ENCODE measurements around the gene MRPL58. TPM values are rescaled to one million over a fixed set of nuclear protein-coding genes. Genes with fewer than 3 reads are reported as not detected.

The MRPL58 gene
- total and polyA plus RNA-seq, 3 donors from 2014 or later: 20.9 to 38.1 (median 24.3) TPM

DNA sequence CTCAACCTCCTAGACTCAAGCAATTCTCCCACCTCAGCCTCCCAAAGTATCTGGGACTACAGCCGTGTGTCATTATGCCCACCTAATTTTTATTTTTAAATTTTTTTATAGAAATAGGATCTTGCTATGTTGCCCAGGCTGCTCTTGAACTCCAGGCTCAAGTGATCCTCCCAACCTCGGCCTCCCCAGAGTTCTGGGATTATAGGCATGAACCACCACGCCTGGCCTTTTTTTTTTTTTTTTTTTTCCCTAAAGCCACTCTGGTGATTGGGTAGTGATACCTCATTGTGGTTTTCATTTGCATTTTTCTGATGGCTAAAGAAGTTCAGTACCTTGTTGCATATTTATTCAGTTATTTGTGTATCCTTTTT, 26.3 kb upstream of the MRPL58 start:
- intact Hi-C loops (cut with DNase I; ENCODE audit: low total_unique reads): no loop called here
- TF ChIP-seq, protein P1, sequence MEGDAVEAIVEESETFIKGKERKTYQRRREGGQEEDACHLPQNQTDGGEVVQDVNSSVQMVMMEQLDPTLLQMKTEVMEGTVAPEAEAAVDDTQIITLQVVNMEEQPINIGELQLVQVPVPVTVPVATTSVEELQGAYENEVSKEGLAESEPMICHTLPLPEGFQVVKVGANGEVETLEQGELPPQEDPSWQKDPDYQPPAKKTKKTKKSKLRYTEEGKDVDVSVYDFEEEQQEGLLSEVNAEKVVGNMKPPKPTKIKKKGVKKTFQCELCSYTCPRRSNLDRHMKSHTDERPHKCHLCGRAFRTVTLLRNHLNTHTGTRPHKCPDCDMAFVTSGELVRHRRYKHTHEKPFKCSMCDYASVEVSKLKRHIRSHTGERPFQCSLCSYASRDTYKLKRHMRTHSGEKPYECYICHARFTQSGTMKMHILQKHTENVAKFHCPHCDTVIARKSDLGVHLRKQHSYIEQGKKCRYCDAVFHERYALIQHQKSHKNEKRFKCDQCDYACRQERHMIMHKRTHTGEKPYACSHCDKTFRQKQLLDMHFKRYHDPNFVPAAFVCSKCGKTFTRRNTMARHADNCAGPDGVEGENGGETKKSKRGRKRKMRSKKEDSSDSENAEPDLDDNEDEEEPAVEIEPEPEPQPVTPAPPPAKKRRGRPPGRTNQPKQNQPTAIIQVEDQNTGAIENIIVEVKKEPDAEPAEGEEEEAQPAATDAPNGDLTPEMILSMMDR (IDR thresholded peaks at IDR 0.05): no peak
- TF ChIP-seq POLR2A (IDR thresholded peaks at IDR 0.05): no peak
- H3K27ac ChIP-seq: no peak overlapping the region
- no peaks in the 10 kb centered on the region for H3K36me3 ChIP-seq (ENCODE audit: low read depth, missing control alignments)
- peaks cover 19% of the 10 kb centered on the region for H3K4me1 ChIP-seq
- WGBS, 2 donors: 83 to 91% methylated on average over 3 of the region's 3 CpGs
- H3K4me3 ChIP-seq: no peak overlapping the region
- H3K27me3 ChIP-seq: no peaks in the 10 kb centered on the region
- H3K9me3 ChIP-seq: no peaks in the 10 kb centered on the region
- DNase-seq: no peak

DNA sequence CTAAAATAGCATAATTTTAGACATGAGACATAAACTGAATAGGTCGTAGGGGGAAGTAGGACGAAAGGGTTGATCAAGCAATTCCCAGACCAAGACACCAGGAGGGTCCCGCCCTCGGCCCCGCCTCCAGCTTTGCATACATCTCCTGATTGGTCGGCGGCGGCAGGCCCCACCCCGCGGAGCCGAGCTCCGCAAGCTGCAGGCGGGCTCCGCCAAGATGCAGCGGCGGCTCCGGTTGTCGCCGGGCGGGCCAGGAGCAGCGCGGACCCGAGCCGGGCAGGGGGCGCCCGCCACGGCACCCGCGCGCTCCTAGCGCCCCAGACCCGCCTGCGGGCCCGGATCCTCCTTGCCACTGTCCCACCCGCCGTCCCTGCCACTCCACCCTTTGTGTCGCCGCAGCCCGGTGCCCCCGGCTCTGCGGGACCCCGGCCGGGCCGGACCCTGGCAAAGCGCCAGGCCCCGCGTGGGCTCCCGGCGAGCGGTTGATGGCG, 25.0 kb upstream of the MRPL58 start, which contains the start of gene CDR2L:
Gene CDR2L, plus strand, starts transcription at position 215 of the 491 bp plus-strand sequence. CDS start 412 bp downstream, outside the sequence.
- Histone ChIP-seq H3K27me3 (no peaks in the 10 kb centered on the region), H3K27ac (peak within 1 kb of the TSS; percentile 76 to 94), H3K36me3 (ENCODE audit: low read depth, missing control alignments) (no peaks in the 10 kb centered on the region), H3K4me3 (peak within 1 kb of the TSS; percentile 75 to 84), H3K9me3 (no peaks in the 10 kb centered on the region), H3K4me1 (peaks cover 19% of the 10 kb centered on the region)
- peak; percentile 99 for DNase-seq
- WGBS, 2 donors: 0 to 2% methylated on average over 2 to 37 of the region's 51 CpGs
- TF ChIP-seq POLR2A (IDR thresholded peaks at IDR 0.05): peak; percentile 54
- TF ChIP-seq, protein P1 (IDR thresholded peaks at IDR 0.05): peak in 1 of 3 experiments; percentile 8
- intact Hi-C loops (cut with DNase I; ENCODE audit: low total_unique reads): no loop called here

DNA sequence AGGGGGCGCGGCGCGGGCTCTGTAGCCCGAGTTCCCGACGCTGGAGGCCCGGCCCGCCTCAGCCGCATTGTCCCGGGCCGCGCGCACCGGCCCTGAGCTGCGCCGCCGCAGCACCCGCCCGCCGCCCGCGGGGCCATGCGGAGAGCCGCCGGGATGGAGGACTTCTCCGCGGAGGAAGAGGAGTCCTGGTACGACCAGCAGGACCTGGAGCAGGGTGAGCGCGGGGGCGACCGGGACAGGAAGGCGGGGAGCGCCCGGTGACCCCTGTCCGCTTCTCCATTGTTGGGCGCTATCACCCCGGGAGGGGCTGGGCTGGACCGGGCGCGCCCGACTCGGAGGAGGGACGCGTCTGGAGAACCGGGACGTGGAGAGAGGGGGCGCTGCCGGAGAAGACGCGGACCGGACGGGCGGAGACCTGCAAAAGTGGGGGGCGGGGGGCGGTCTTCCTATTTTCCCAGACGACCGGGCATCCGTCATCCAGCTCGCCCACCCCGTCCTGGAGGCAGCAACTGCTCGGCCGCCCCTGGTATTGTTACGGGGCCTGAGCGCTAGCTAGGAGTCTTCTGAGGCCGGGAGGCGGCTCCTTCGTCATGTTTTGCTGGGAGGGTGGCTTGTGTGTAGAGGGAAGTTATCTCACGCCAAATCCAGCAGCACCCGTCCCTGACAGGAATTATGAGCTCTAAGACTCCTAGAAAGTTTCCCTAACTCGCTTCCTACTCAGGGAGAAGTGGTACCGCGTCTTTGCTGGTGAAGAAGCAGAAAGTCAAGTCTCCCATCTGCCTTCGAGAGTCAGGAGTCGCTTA, 24.4 kb upstream of the MRPL58 start:
- TF ChIP-seq POLR2A (IDR thresholded peaks at IDR 0.05): no peak
- TF ChIP-seq, protein P1 (IDR thresholded peaks at IDR 0.05): peak in 1 of 3 experiments; percentile 31
- Histone ChIP-seq H3K4me1 (peaks cover 19% of the 10 kb centered on the region), H3K4me3 (peak overlapping the region; percentile 75 to 84), H3K27ac (peak overlapping the region; percentile 76 to 94), H3K9me3 (no peaks in the 10 kb centered on the region), H3K27me3 (no peaks in the 10 kb centered on the region), H3K36me3 (ENCODE audit: low read depth, missing control alignments) (no peaks in the 10 kb centered on the region)
- WGBS, 2 donors: 0 to 5% methylated on average over 6 to 66 of the region's 76 CpGs
- intact Hi-C loops (cut with DNase I; ENCODE audit: low total_unique reads): no loop called here
- DNase-seq: peak; percentile 85

DNA sequence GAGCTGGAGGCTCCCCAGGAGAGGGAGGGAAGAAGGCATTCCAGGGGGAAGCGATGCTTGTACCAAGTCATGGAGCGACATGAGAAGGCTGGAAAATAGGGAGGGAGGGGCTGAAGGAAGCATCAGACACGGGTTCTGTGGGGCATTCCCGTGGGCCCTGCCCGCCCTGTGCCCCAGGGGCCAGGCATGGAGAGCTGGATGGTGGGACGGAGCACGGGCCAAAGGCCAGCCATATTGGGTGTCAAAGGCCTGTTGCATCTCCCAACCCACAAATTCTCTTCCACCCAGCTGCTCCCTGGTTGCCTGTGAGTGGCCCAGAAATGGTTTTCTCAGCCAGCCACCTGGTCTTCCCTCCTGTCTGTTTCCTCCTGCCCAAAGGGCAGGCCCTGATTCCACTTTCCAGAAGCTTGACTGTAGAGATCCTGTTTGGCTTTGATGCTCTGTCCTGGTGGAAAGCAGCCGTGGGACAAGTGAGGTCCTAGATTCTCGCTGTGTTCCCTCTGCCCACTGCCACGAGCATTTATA, 21.8 kb upstream of the MRPL58 start:
- intact Hi-C loops (cut with DNase I; ENCODE audit: low total_unique reads): no loop called here
- no peak for TF ChIP-seq POLR2A (IDR thresholded peaks at IDR 0.05)
- TF ChIP-seq, protein P1 (IDR thresholded peaks at IDR 0.05): no peak
- H3K9me3 ChIP-seq: no peaks in the 10 kb centered on the region
- DNase-seq: no peak
- no peak overlapping the region for H3K27ac ChIP-seq
- no peaks in the 10 kb centered on the region for H3K36me3 ChIP-seq (ENCODE audit: low read depth, missing control alignments)
- H3K4me3 ChIP-seq: no peak overlapping the region
- 90 to 92% methylated on average over 10 of the region's 10 CpGs for WGBS, 2 donors
- peaks cover 27% of the 10 kb centered on the region for H3K4me1 ChIP-seq
- H3K27me3 ChIP-seq: no peaks in the 10 kb centered on the region

All from testis (tissue), 3 donors.